Nephron (organoid): ENCODE data around the gene DIP2C.
"Not testable (repeated sequence)": the region's sequence is repeated elsewhere in the genome, so short reads cannot be mapped to it uniquely, and the experiment has no call there.

Experiments
- H3K27ac Mint-ChIP-seq, 3 experiments: 2 replicates each; pipeline ENCODE4 v1.8.0; 2020; ENCODE audit warnings: mixed read lengths in 3 of 3, mild to moderate bottlenecking in 2 of 3, moderate library complexity in 1 of 3
- H3K27me3 Mint-ChIP-seq: 2 replicates; pipeline ENCODE4 v1.8.0; 2021; ENCODE audit warnings: low read depth, mild to moderate bottlenecking, moderate library complexity, mixed read lengths
- H3K36me3 Mint-ChIP-seq: 2 replicates; pipeline ENCODE4 v1.8.0; 2020; ENCODE audit warnings: low read depth, mixed read lengths
- H3K4me1 Mint-ChIP-seq: 2 replicates; pipeline ENCODE4 v1.8.0; 2020; ENCODE audit warnings: mixed read lengths
- H3K4me3 Mint-ChIP-seq, 3 experiments: 2 replicates each; pipeline ENCODE4 v1.8.0; 2020; ENCODE audit warnings: mild to moderate bottlenecking in 3 of 3, mixed read lengths in 3 of 3, moderate library complexity in 2 of 3
- H3K9me3 Mint-ChIP-seq: 2 replicates; pipeline ENCODE4 v1.8.0; 2020; ENCODE audit warnings: mixed read lengths
- TF ChIP-seq, protein P1 (sequence below), 3 experiments: fragments of 200-600 bp; sonication (generic); IDR thresholded peaks; one replicate each; pipeline ENCODE4 v1.5.0; 2021; ENCODE audit warnings: antibody characterized with exemption in 3 of 3; ENCODE audit not compliant: unreplicated experiment in 3 of 3

DIP2C gene

DNA sequence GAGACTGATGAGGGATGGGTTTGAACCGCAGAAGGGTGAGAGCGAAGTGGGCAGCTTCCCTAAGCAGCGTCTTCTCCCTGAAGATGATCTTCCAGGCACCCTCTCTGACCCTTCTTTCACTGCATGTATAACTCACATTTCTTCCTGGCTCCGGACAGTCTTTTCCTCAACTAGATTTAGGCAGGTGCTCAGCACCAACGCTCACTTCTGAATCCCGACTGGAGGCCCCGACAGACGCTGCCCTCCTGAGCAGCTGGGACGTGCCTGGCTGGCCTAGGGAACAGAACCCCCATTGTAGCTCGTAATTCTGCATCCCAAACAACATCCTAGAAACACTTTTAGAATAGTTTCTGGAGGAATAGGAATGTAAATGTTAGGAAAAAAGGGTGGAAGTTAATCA lies 206.6 kb downstream of the DIP2C start:
- Mint-ChIP-seq H3K36me3 (peaks cover 46% of the 10 kb centered on the region), H3K27me3 (no peaks in the 10 kb centered on the region), H3K4me1 (peaks cover 62% of the 10 kb centered on the region), H3K4me3 (peak overlapping the region in 1 of 3 experiments; percentile 3), H3K9me3 (peaks cover 5% of the 10 kb centered on the region), H3K27ac (peak overlapping the region; percentile 57 to 90 (median 69))
- TF ChIP-seq, protein P1, sequence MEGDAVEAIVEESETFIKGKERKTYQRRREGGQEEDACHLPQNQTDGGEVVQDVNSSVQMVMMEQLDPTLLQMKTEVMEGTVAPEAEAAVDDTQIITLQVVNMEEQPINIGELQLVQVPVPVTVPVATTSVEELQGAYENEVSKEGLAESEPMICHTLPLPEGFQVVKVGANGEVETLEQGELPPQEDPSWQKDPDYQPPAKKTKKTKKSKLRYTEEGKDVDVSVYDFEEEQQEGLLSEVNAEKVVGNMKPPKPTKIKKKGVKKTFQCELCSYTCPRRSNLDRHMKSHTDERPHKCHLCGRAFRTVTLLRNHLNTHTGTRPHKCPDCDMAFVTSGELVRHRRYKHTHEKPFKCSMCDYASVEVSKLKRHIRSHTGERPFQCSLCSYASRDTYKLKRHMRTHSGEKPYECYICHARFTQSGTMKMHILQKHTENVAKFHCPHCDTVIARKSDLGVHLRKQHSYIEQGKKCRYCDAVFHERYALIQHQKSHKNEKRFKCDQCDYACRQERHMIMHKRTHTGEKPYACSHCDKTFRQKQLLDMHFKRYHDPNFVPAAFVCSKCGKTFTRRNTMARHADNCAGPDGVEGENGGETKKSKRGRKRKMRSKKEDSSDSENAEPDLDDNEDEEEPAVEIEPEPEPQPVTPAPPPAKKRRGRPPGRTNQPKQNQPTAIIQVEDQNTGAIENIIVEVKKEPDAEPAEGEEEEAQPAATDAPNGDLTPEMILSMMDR (IDR thresholded peaks at IDR 0.05; ENCODE audit: unreplicated experiment in 3 of 3): no peak

DNA sequence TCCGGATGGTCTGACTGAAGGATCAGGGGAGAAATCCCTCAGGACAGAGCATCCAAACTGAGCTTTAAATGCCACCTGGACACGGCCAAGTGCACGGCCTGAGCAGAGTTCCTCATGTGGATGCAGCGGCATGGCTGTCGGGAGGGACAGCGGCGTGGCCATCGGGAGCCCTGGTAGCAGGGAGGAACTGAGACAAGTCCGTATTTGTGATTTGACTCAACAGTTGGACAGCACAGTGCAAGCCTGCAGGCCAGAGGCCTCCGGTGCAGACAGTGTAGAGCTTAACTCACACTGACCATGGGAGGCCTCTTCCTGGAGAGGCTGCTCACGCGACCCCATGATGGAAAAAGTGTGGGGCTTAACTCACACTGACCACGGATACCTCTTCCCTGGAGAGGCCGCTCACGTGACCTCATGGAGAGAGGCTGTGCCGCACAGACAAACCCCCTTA lies 207.4 kb downstream of the DIP2C start:
- TF ChIP-seq, protein P1 (IDR thresholded peaks at IDR 0.05; ENCODE audit: unreplicated experiment in 3 of 3): no peak
- H3K27me3 Mint-ChIP-seq: no peaks in the 10 kb centered on the region
- no peak overlapping the region for H3K4me3 Mint-ChIP-seq
- peaks cover 52% of the 10 kb centered on the region for H3K36me3 Mint-ChIP-seq
- peaks cover 64% of the 10 kb centered on the region for H3K4me1 Mint-ChIP-seq
- peaks cover 5% of the 10 kb centered on the region for H3K9me3 Mint-ChIP-seq
- H3K27ac Mint-ChIP-seq: peak overlapping the region; percentile 57 to 90 (median 69)

DNA sequence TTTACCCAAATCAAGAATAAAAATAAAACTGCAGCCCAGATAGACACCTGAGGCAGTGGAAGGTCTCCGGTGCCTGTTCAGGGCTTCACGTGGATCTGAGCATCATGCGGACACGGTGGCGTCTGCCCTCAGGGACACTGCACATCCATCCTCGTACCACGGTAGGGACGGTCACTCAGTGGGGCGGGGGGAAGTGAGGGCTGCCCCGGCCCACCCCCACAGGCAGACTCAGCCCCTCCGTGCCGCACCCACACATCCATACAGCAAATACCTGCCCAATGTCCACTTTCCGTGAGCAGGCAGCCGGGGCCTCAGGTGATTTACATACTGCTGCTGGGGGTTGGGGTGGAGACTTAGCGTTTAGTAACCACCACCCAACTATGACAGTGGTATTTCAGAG lies 207.8 kb downstream of the DIP2C start:
- Mint-ChIP-seq H3K4me1 (peaks cover 66% of the 10 kb centered on the region), H3K27me3 (no peaks in the 10 kb centered on the region), H3K4me3 (peak overlapping the region in 1 of 3 experiments; percentile 56), H3K9me3 (peaks cover 9% of the 10 kb centered on the region), H3K27ac (peak overlapping the region in 2 of 3 experiments; percentile 87 to 90), H3K36me3 (peaks cover 56% of the 10 kb centered on the region)
- TF ChIP-seq, protein P1 (IDR thresholded peaks at IDR 0.05; ENCODE audit: unreplicated experiment in 3 of 3): no peak

DNA sequence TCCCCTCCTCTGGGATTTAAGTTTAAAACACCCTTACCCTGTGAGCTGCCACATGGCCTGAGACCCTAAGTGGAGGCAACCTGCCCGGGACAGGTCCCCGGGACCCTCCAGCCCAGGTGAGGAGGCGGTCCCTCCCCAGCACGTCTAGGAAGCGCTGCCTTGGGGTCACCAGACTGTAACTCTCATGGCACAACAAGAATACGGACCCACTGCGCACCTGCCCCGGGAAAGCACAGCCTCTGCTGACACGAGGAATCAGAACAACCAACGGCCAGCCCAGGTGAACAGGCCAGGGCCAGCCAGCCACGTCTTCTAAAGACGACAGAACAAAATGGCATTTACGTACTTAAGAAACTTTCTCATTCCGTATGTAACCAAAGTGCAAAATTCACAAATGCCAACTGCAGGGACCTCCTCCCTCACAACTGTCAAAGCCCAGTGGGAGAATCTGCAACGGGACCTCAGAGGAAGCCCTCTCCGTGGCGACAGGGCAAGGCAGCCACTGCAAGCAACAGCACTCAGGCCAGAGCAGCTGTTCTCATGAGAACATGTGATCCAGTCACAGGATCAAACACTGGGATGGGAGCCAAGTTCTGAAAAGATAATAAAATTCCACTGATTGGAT lies 208.4 kb downstream of the DIP2C start:
- H3K4me3 Mint-ChIP-seq: peak overlapping the region in 2 of 3 experiments; percentile 6 to 56
- peaks cover 61% of the 10 kb centered on the region for H3K4me1 Mint-ChIP-seq
- peaks cover 9% of the 10 kb centered on the region for H3K9me3 Mint-ChIP-seq
- peaks cover 58% of the 10 kb centered on the region for H3K36me3 Mint-ChIP-seq
- TF ChIP-seq, protein P1 (IDR thresholded peaks at IDR 0.05; ENCODE audit: unreplicated experiment in 3 of 3): no peak
- no peaks in the 10 kb centered on the region for H3K27me3 Mint-ChIP-seq
- peak overlapping the region in 2 of 3 experiments; percentile 87 to 90 for H3K27ac Mint-ChIP-seq

DNA sequence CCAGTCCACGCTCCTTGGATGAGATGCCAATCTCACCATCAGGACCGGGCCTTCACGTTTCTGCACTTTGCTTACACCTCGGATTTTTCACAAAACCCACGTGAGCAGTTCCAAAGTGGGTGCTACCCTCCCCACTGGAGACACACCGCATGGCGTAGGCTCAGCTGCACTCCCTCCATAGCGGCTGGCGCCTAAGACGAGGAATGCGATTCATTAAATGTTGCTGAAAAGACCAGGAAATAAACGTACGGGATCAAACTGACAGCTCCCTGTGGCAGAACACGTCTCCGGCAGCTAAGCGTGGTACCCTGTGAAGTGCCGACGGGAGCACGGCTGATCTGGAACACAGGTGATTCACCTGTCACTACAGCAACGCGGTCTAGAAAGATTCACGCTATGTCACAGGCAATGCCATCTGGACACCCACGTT lies 209.0 kb downstream of the DIP2C start:
- H3K27ac Mint-ChIP-seq: peak overlapping the region in 1 of 3 experiments; percentile 87
- H3K36me3 Mint-ChIP-seq: peaks cover 55% of the 10 kb centered on the region
- TF ChIP-seq, protein P1 (IDR thresholded peaks at IDR 0.05; ENCODE audit: unreplicated experiment in 3 of 3): no peak
- no peaks in the 10 kb centered on the region for H3K27me3 Mint-ChIP-seq
- H3K9me3 Mint-ChIP-seq: peaks cover 9% of the 10 kb centered on the region
- no peak overlapping the region for H3K4me3 Mint-ChIP-seq
- H3K4me1 Mint-ChIP-seq: peaks cover 56% of the 10 kb centered on the region

GRCh38 chr10:479706-480497 lies 209.6 kb downstream of the DIP2C start:
- H3K27ac Mint-ChIP-seq: peak overlapping the region in 1 of 3 experiments; percentile 52
- H3K4me1 Mint-ChIP-seq: peaks cover 51% of the 10 kb centered on the region
- H3K9me3 Mint-ChIP-seq, H3K4me3 Mint-ChIP-seq, H3K27me3 Mint-ChIP-seq: not testable (repeated sequence)
- H3K36me3 Mint-ChIP-seq: peaks cover 57% of the 10 kb centered on the region
